GM21619 (cell line): Measurements from ENCODE around the gene BCL11B.

Source experiments
- ATAC-seq: cut with Tn5 transposase; IDR thresholded peaks from one replicate; pipeline ENCODE4 v1.9.1; 2021; ENCODE audit not compliant: unreplicated experiment

The BCL11B gene

GRCh38 chr14:99141236-99141635 is 130.8 kb downstream of the BCL11B start:
- no peak for ATAC-seq

- no peak for ATAC-seq
These were observed 132.8 kb downstream of the BCL11B start for GRCh38 chr14:99138999-99139865.

GRCh38 chr14:99137913-99138571 is 134.0 kb downstream of the BCL11B start:
- no peak for ATAC-seq

- ATAC-seq = no peak
These were observed 134.8 kb downstream of the BCL11B start for GRCh38 chr14:99137001-99137700.

DNA sequence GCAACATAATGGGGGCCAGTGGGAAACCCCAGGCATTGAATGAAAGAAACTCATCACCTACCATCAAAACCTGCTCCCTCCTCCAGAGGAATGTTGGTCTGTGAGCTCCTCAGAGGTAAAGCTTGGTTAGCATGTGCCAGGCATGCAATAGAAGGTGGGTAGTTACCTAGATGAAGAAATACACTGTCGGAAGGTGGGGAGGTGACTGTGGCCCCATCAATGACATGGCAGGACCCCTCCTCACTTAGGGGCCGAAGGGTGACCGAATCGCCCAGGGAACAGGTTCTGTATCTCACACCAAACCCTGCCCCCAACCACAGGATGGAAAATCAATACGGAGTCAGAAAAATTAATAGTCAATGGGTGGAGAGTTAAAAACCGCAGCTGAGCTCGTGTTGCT is 135.6 kb downstream of the BCL11B start:
- no peak for ATAC-seq

DNA sequence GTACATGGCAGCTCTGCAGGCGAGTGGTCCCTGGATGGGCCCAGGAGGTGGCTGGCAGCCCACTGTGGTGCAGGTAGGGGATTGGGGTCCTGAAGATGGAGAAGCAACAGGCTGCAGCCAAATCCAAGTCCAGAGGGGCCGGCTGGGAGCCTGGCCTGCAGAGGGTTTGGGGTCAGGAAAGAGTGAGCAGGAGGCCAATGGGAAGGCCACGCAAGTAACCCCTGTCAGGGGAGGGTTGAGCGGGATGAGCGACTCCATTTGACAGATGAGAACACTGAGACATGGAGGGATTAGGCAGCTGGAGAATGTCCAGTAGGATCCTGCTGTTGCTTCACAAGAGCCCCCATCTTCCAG is 136.0 kb downstream of the BCL11B start:
- no peak for ATAC-seq

DNA sequence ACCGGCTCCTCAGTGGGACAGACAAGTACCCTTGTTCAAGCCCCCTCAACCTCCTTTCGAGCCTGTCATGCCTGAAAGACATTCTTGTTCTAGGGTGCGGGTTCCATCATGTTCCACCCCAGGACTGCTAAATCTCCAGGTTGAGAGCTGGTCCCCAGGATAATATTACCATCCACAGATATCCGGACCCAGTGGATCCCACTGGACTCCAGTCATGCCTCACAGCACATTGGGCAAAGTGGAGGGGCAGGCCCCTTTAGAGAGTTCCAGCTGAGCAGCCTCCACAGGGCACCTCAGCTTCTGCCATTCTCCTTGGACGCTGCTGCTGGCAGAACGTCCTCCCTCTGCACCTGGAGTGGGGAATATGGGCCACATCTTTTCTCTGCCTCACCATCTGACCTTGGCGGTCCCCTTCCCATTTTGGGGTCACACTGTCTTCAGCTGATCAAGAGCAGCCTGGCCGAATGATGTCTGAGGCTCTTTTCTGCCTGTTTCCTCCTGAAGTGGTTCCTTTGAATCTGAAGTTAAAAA is 137.4 kb downstream of the BCL11B start:
- ATAC-seq = no peak

DNA sequence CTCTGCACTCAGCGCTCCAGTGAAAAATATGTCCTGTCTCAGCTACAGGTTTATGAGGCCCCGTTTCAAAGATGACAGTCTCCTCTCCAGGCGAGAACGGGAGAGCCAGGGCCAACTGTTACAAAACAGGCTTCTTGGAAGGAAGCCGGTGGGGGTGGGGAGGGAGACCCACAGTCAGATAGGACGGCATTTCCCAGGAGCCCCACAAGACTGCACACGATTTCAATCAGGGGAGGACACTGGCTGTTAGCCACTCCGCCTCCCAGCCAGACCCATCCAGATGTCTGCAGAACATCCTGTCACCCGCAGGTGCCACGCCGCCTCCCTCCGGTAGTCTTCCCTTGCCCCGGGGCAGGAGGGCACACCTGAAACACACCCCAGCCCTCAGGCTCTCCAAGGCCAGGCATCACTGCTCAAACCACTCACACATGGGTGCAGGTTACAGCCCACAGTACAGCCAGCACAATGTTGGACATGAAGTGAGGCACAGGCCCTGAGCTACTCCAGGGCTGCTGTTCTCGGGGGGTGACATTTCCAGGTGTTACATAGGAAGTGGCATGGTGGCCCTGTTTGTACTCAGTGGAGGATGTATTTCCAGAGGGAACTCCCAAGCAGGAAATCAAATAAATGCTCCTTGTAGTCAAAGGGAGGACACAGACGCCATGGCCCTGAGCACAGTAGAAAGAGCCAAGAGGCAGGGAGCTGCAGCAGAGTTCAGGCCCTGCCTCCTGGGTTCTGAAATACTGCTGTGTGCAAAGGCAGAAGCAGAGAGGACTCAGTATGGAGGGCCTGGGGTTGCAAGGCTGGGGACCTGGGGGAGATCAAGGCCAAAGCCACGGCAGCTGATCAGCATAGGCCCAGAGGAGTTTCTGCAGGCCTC is 138.1 kb downstream of the BCL11B start:
- no peak for ATAC-seq

- ATAC-seq = no peak
These were observed 139.0 kb downstream of the BCL11B start for GRCh38 chr14:99132821-99133635.

GRCh38 chr14:99131632-99132271 is 140.2 kb downstream of the BCL11B start:
- no peak for ATAC-seq

- no peak for ATAC-seq
These were observed 142.0 kb downstream of the BCL11B start for GRCh38 chr14:99129998-99130397.

DNA sequence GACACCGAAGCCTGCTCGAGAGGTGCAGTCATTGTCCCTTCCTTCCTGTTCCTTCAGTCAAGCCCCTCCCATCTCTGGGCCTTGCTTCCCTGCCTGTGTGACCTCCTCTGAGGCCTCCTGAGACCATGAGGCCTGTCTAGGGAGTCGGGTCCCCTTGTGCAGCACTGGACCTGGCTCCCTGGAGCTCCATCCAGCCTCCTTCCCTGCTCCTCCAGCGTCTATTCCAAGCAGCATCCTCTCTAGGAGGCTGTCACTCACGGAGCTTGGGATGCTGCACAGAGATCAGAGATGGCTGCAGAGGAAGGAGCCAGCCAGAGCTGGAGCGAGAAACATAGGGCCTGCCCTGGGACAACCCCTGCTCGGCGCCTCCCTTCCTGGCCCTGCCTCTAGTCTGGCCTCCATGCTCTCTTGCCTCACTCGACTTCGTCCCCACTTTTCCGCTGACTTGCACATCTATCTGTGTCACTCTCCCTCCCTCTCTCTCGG is 142.7 kb downstream of the BCL11B start:
- no peak for ATAC-seq

- ATAC-seq = no peak
These were observed 143.8 kb downstream of the BCL11B start for GRCh38 chr14:99128185-99128584.

DNA sequence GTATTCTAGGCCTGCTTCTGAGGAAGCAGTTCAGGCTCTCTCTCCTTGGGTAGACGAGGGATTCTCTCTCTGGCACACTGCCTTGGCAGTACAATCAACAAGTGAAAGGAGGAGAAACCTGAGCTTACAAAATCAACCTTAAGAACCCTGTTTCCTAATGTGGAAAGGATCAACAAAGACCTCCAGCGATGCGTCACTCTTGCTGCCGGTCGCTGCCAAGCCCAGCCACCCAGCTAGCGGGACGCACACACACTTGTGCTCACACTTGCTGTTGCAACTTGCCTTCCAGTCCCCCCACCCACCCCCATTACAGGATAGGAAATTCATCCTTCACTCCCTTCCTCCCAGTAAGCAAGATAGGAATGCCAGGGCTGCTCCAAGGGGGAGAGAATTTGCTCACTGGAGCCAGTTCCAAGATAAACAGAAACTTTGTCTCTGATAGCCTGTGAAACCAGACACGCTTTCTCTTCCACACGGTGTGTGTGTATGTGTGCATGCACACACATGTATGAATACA is 144.3 kb downstream of the BCL11B start:
- ATAC-seq = no peak

GRCh38 chr14:99125616-99126431 is 146.2 kb downstream of the BCL11B start:
- no peak for ATAC-seq

GRCh38 chr14:99125113-99125512 is 146.9 kb downstream of the BCL11B start:
- no peak for ATAC-seq

DNA sequence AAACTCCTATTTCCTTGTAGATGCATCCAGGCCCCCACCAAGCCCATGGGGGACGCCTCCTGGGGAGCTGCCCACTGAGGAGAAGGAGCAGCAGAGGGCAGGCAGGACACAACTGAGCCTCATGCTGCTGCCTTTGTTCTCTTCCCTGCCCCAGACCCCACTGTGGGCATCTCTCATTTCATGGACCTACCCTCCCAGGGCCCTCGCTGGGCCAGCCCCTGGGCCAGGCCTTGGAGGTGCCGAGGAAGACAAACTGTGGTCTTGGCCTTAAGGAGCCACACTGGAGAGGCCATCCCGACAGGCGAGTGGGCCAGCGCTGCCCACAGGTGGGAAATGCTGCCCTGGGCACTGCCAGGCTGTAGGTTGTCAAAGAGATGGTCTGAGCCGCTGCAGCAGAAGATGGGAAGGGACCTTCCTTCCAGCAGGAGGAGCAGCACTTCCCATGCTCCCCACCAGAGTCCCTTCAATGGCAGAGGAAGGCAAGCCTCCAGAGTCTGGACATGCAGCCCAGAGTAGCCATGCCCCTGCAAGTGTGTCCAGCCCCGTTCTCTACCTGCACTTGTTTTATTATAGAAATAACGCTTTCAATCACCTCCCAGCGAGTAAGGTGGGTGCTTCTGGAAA is 147.4 kb downstream of the BCL11B start:
- no peak for ATAC-seq
